ENCODE measurements around the gene LIN9.
"Not testable (repeated sequence)": the region's sequence is repeated elsewhere in the genome, so short reads cannot be mapped to it uniquely, and the experiment has no call there.

Gene LIN9

GRCh38 chr1:226276987-226277386 is 32.0 kb downstream of the LIN9 start:
- in situ Hi-C loops (cut with MboI; ENCODE audit: low sequenced_read_pairs) = no loop called here

- in situ Hi-C loops (cut with MboI; ENCODE audit: low sequenced_read_pairs) = no loop called here
Observed at GRCh38 chr1:226276077-226276682, 32.8 kb downstream of the LIN9 start.

GRCh38 chr1:226274138-226274537 is 34.8 kb downstream of the LIN9 start:
- in situ Hi-C loops (cut with MboI; ENCODE audit: low sequenced_read_pairs) = no loop called here

GRCh38 chr1:226272233-226272902 is 36.6 kb downstream of the LIN9 start:
- in situ Hi-C loops (cut with MboI; ENCODE audit: low sequenced_read_pairs) = not testable (repeated sequence)

GRCh38 chr1:226268421-226269124 is 40.4 kb downstream of the LIN9 start:
- in situ Hi-C loops (cut with MboI; ENCODE audit: low sequenced_read_pairs) = no loop called here

GRCh38 chr1:226261818-226262217 is 47.1 kb downstream of the LIN9 start:
- in situ Hi-C loops (cut with MboI; ENCODE audit: low sequenced_read_pairs) = no loop called here

- in situ Hi-C loops (cut with MboI; ENCODE audit: low sequenced_read_pairs) = no loop called here
Observed at GRCh38 chr1:226255380-226255779, 53.6 kb downstream of the LIN9 start.

- in situ Hi-C loops (cut with MboI; ENCODE audit: low sequenced_read_pairs) = no loop called here
Observed at GRCh38 chr1:226253933-226254332, 55.0 kb downstream of the LIN9 start.

- in situ Hi-C loops (cut with MboI; ENCODE audit: low sequenced_read_pairs) = not testable (repeated sequence)
Observed at GRCh38 chr1:226252841-226253240, 56.1 kb downstream of the LIN9 start.

GRCh38 chr1:226250511-226250910 is 58.5 kb downstream of the LIN9 start:
- in situ Hi-C loops (cut with MboI; ENCODE audit: low sequenced_read_pairs) = no loop called here

- in situ Hi-C loops (cut with MboI; ENCODE audit: low sequenced_read_pairs) = no loop called here
Observed at GRCh38 chr1:226248796-226249195, 60.2 kb downstream of the LIN9 start.

GRCh38 chr1:226248091-226248490 is 60.9 kb downstream of the LIN9 start:
- in situ Hi-C loops (cut with MboI; ENCODE audit: low sequenced_read_pairs) = no loop called here

- in situ Hi-C loops (cut with MboI; ENCODE audit: low sequenced_read_pairs) = no loop called here
Observed at GRCh38 chr1:226239421-226239820, 69.5 kb downstream of the LIN9 start.

- in situ Hi-C loops (cut with MboI; ENCODE audit: low sequenced_read_pairs) = no loop called here
Observed at GRCh38 chr1:226236826-226237225, 72.1 kb downstream of the LIN9 start.

- in situ Hi-C loops (cut with MboI; ENCODE audit: low sequenced_read_pairs) = no loop called here
Observed at GRCh38 chr1:226233806-226234205, 75.2 kb downstream of the LIN9 start.

GRCh38 chr1:226233293-226233692 is 75.7 kb downstream of the LIN9 start:
- in situ Hi-C loops (cut with MboI; ENCODE audit: low sequenced_read_pairs) = no loop called here

- in situ Hi-C loops (cut with MboI; ENCODE audit: low sequenced_read_pairs) = no loop called here
Observed at GRCh38 chr1:226226601-226227000, 82.4 kb downstream of the LIN9 start.

GRCh38 chr1:226223786-226224244 is 85.1 kb downstream of the LIN9 start:
- in situ Hi-C loops (cut with MboI; ENCODE audit: low sequenced_read_pairs) = no loop called here

- in situ Hi-C loops (cut with MboI; ENCODE audit: low sequenced_read_pairs) = no loop called here
Observed at GRCh38 chr1:226223157-226223785, 85.7 kb downstream of the LIN9 start, which contains the start of gene MIXL1. Gene MIXL1, plus strand, starts transcription at chr1:226223664. Its CDS starts 18 bp downstream, at chr1:226223682.

GRCh38 chr1:226222686-226223085 is 86.3 kb downstream of the LIN9 start:
- in situ Hi-C loops (cut with MboI; ENCODE audit: low sequenced_read_pairs) = no loop called here

GRCh38 chr1:226220473-226221189 is 88.3 kb downstream of the LIN9 start:
- in situ Hi-C loops (cut with MboI; ENCODE audit: low sequenced_read_pairs) = no loop called here
